ENCODE results near the gene ZC3H18.

Gene ZC3H18

GRCh38 chr16:88639231-88640038 is 69.2 kb downstream of the ZC3H18 start:
- DNase-seq (ENCODE audit: low read depth in 2 of 2) = no peak

GRCh38 chr16:88640039-88640495 is 69.9 kb downstream of the ZC3H18 start:
- DNase-seq (ENCODE audit: low read depth in 2 of 2) = no peak

GRCh38 chr16:88640498-88641247 is 70.5 kb downstream of the ZC3H18 start:
- no peak for DNase-seq (ENCODE audit: low read depth in 2 of 2)

- DNase-seq (ENCODE audit: low read depth in 2 of 2) = no peak
Observed at GRCh38 chr16:88642881-88643643, 72.9 kb downstream of the ZC3H18 start.

GRCh38 chr16:88643644-88643932 is 73.4 kb downstream of the ZC3H18 start:
- no peak for DNase-seq (ENCODE audit: low read depth in 2 of 2)

- DNase-seq (ENCODE audit: low read depth in 2 of 2) = no peak
Observed at GRCh38 chr16:88645455-88645854, 75.3 kb downstream of the ZC3H18 start.

- DNase-seq (ENCODE audit: low read depth in 2 of 2) = no peak
Observed at GRCh38 chr16:88645941-88646340, 75.7 kb downstream of the ZC3H18 start.

- DNase-seq (ENCODE audit: low read depth in 2 of 2) = no peak
Observed at GRCh38 chr16:88646345-88647034, 76.3 kb downstream of the ZC3H18 start.

GRCh38 chr16:88647178-88648070 is 77.2 kb downstream of the ZC3H18 start:
- DNase-seq (ENCODE audit: low read depth in 2 of 2) = no peak

- no peak for DNase-seq (ENCODE audit: low read depth in 2 of 2)
Observed at GRCh38 chr16:88649195-88649923, 79.2 kb downstream of the ZC3H18 start.

GRCh38 chr16:88649924-88650748 is 79.9 kb downstream of the ZC3H18 start:
- DNase-seq (ENCODE audit: low read depth in 2 of 2) = peak in 1 of 2 donors; percentile 29

GRCh38 chr16:88650749-88651275 is 80.6 kb downstream of the ZC3H18 start, which contains the start of gene CYBA:
Gene CYBA (minus strand): TSS chr16:88651053. CDS start chr16:88651013, 40 bp downstream.
- DNase-seq (ENCODE audit: low read depth in 2 of 2) = peak; percentile 48 to 74

- DNase-seq (ENCODE audit: low read depth in 2 of 2) = peak; percentile 43 to 56
Observed at GRCh38 chr16:88651276-88651988, 81.2 kb downstream of the ZC3H18 start.

GRCh38 chr16:88651989-88652761 is 82.0 kb downstream of the ZC3H18 start:
- no peak for DNase-seq (ENCODE audit: low read depth in 2 of 2)

GRCh38 chr16:88652762-88653063 is 82.5 kb downstream of the ZC3H18 start:
- no peak for DNase-seq (ENCODE audit: low read depth in 2 of 2)

- no peak for DNase-seq (ENCODE audit: low read depth in 2 of 2)
Observed at GRCh38 chr16:88653101-88653500, 82.9 kb downstream of the ZC3H18 start.

- DNase-seq (ENCODE audit: low read depth in 2 of 2) = no peak
Observed at GRCh38 chr16:88653596-88654362, 83.6 kb downstream of the ZC3H18 start.
